Glutamatergic neuron (in vitro differentiated cells): Measurements from ENCODE around the gene TESK2. TPM values are rescaled to one million over a fixed set of nuclear protein-coding genes. Genes with fewer than 3 reads are reported as not detected.

Experiments used
- DNase-seq: peaks from one replicate; pipeline ENCODE4 v3.0.0; 2022
- H3K27ac Mint-ChIP-seq: one replicate; pipeline ENCODE4 v1.8.0; 2020; ENCODE audit warnings: mild to moderate bottlenecking, mixed read lengths, inconsistent platforms; ENCODE audit not compliant: unreplicated experiment
- H3K27me3 Mint-ChIP-seq: one replicate; pipeline ENCODE4 v1.8.0; 2020; ENCODE audit warnings: mild to moderate bottlenecking, moderate library complexity, mixed read lengths, inconsistent platforms; ENCODE audit not compliant: unreplicated experiment
- H3K36me3 Mint-ChIP-seq: one replicate; pipeline ENCODE4 v1.8.0; 2020; ENCODE audit warnings: mild to moderate bottlenecking, mixed read lengths, inconsistent platforms; ENCODE audit not compliant: unreplicated experiment
- H3K4me1 Mint-ChIP-seq: one replicate; pipeline ENCODE4 v1.8.0; 2020; ENCODE audit warnings: mild to moderate bottlenecking, low read depth, mixed read lengths, inconsistent platforms; ENCODE audit not compliant: unreplicated experiment
- H3K4me3 Mint-ChIP-seq: one replicate; pipeline ENCODE4 v1.8.0; 2020; ENCODE audit warnings: mild to moderate bottlenecking, mixed read lengths, inconsistent platforms; ENCODE audit not compliant: unreplicated experiment
- H3K9me3 Mint-ChIP-seq: one replicate; pipeline ENCODE4 v1.8.0; 2020; ENCODE audit warnings: mild to moderate bottlenecking, moderate library complexity, mixed read lengths, inconsistent platforms; ENCODE audit not compliant: unreplicated experiment
- CTCF ChIP-seq: fragments of 200-600 bp; sonication (generic); IDR thresholded peaks from one replicate; pipeline ENCODE4 v1.5.0; 2021; ENCODE audit not compliant: partially characterized antibody, unreplicated experiment
- total RNA-seq: library from RNA; stranded (reverse); fragmentation: NEBNext Ultra II Directional; extraction: Animal tissue kit (Norgen Biotek cat#: 25700); gene quantifications from one replicate; pipeline ENCODE4 v1.2.1, GENCODE V29; 2021; ENCODE audit not compliant: unreplicated experiment

TESK2 gene
- total RNA-seq, 1 donor from 2014 or later: 3.3 TPM

DNA sequence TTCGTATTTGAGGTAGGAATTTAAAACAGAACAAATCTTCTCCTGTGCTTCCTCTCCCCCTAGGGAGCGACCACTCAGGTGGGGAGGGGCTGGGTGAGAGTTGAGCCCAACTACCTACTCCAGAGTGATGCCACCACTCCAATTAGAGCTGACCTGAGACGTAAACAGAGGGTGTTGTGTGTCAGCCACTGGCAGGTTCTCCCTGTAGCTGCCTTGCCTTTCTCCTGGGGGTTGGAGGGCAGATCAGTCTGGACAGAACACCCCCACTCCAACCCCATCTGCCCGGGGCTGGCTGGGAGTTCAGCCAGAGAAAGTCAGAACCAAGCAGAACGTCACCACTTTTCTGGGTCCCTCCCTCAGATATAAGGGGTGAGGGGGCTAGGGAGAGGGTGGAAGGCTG lies 162.3 kb downstream of the TESK2 start:
- Mint-ChIP-seq H3K9me3 (peaks cover 8% of the 10 kb centered on the region), H3K4me1 (peaks cover 9% of the 10 kb centered on the region), H3K4me3 (peak overlapping the region; percentile 71), H3K36me3 (no peaks in the 10 kb centered on the region), H3K27me3 (peaks cover 5% of the 10 kb centered on the region), H3K27ac (no peak overlapping the region)
- no peak for TF ChIP-seq CTCF
- no peak for DNase-seq

- no peak overlapping the region for H3K27ac Mint-ChIP-seq
- H3K36me3 Mint-ChIP-seq: no peaks in the 10 kb centered on the region
- no peak for TF ChIP-seq CTCF
- H3K4me1 Mint-ChIP-seq: peaks cover 9% of the 10 kb centered on the region
- peaks cover 8% of the 10 kb centered on the region for H3K9me3 Mint-ChIP-seq
- H3K4me3 Mint-ChIP-seq: peak overlapping the region; percentile 57
- DNase-seq: no peak
- H3K27me3 Mint-ChIP-seq: peaks cover 5% of the 10 kb centered on the region
Observed at GRCh38 chr1:45327644-45328515, 163.1 kb downstream of the TESK2 start.

GRCh38 chr1:45326627-45327623 lies 164.0 kb downstream of the TESK2 start, which contains the start of gene HPDL:
HPDL (plus strand) TSS chr1:45326895; CDS start chr1:45327149, 254 bp downstream.
- peaks cover 5% of the 10 kb centered on the region for H3K27me3 Mint-ChIP-seq
- no peaks in the 10 kb centered on the region for H3K36me3 Mint-ChIP-seq
- TF ChIP-seq CTCF: no peak
- H3K4me1 Mint-ChIP-seq: peaks cover 9% of the 10 kb centered on the region
- H3K9me3 Mint-ChIP-seq: peaks cover 8% of the 10 kb centered on the region
- peak; percentile 84 for DNase-seq
- peak within 1 kb of the TSS; percentile 33 for H3K27ac Mint-ChIP-seq
- H3K4me3 Mint-ChIP-seq: peak within 1 kb of the TSS; percentile 82

DNA sequence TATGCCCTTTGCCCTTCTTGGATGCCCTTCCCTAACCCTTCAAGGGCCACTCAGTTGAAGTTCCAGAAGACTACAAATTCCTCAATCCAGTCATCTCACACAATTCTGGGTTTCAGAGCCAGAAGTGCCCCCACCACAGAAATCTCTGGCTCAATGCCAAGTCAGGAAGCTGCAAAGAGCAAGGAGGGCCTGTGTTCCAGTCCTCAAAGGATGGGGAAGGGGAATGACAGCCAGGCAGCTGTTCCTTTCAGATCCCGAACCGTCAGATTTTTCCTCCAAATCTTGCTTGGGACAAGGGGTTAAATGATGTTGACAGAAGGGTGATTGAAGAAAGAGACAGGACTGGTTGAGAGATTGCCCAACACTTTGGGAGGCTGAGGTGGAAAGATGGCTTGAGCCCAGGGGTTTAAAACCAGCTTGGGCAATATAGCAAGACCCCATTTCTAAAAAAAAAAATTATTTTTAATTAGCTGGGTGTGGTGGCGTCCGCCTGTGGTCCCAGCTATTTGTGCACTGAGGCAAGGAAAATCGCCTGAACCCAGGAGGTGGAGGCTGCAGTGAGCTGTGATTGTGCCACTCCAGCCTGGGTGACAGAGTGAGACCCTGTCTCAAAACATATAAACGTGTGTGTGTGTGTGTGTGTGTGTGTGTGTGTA lies 165.0 kb downstream of the TESK2 start:
- Mint-ChIP-seq H3K36me3 (no peaks in the 10 kb centered on the region), H3K4me1 (peaks cover 12% of the 10 kb centered on the region), H3K4me3 (peak overlapping the region; percentile 82), H3K9me3 (peaks cover 8% of the 10 kb centered on the region), H3K27me3 (peaks cover 5% of the 10 kb centered on the region), H3K27ac (peak overlapping the region; percentile 33)
- no peak for TF ChIP-seq CTCF
- no peak for DNase-seq
